Smooth muscle cell (in vitro differentiated cells): ENCODE data around the gene LGR6. TPM values are rescaled to one million over a fixed set of nuclear protein-coding genes. Genes with fewer than 3 reads are reported as not detected.

Experiments used
- DNase-seq: peaks from one replicate; lab custom pipeline; 2025; ENCODE audit not compliant: unreplicated experiment; lab: John Stamatoyannopoulos, UW
- H2AFZ ChIP-seq: fragments of 200-600 bp; sonication (generic); 2 replicates; pipeline ENCODE4 v1.6.0; 2016; ENCODE audit warnings: antibody characterized with exemption, low read depth, mild to moderate bottlenecking
- H3F3A ChIP-seq: fragments of 200-600 bp; sonication (generic); 2 replicates; pipeline ENCODE4 v1.6.0; 2017; ENCODE audit warnings: antibody characterized with exemption, low read depth
- H3K27ac ChIP-seq: fragments of 200-600 bp; sonication (generic); 2 replicates; pipeline ENCODE4 v1.5.1; 2016; ENCODE audit warnings: low read depth, mild to moderate bottlenecking
- H3K27me3 ChIP-seq: fragments of 200-600 bp; sonication (generic); 2 replicates; pipeline ENCODE4 v1.6.1; 2016; ENCODE audit warnings: low read depth, mild to moderate bottlenecking
- H3K36me3 ChIP-seq: fragments of 200-600 bp; sonication (generic); 2 replicates; pipeline ENCODE4 v1.5.1; 2016; ENCODE audit warnings: low read depth
- H3K4me1 ChIP-seq: fragments of 200-600 bp; sonication (generic); 2 replicates; pipeline ENCODE4 v1.5.1; 2016; ENCODE audit warnings: low read depth
- H3K4me2 ChIP-seq: fragments of 200-600 bp; sonication (generic); 2 replicates; pipeline ENCODE4 v1.6.0; 2016; ENCODE audit warnings: mild to moderate bottlenecking
- H3K4me3 ChIP-seq: fragments of 200-600 bp; sonication (generic); 2 replicates; pipeline ENCODE4 v1.5.1; 2016; ENCODE audit warnings: mild to moderate bottlenecking
- H3K79me2 ChIP-seq: fragments of 200-600 bp; sonication (generic); 2 replicates; pipeline ENCODE4 v1.6.0; 2016; ENCODE audit warnings: low read depth, mild to moderate bottlenecking
- H3K9ac ChIP-seq: fragments of 200-600 bp; sonication (generic); 2 replicates; pipeline ENCODE4 v1.6.0; 2016; ENCODE audit warnings: low read depth
- H3K9me3 ChIP-seq: fragments of 200-600 bp; sonication (generic); replicated peaks from 2 replicates; pipeline ENCODE4 v1.5.1; 2016; ENCODE audit warnings: low read depth
- H4K20me1 ChIP-seq: fragments of 200-600 bp; sonication (generic); 2 replicates; pipeline ENCODE4 v1.6.0; 2016; ENCODE audit warnings: low read depth
- WGBS: methylation state at CpG from one replicate; pipeline ENCODE4 v1.1.7; 2016; ENCODE audit warnings: low lambda C conversion rate; 5-methylcytosine and 5-hydroxymethylcytosine counted together
- polyA plus RNA-seq: library from polyadenylated mRNA; unstranded; fragments of >200 nt; fragmentation: Nextera tagmentation; extraction: Ambion mirVana; gene quantifications from 2 replicates; pipeline ENCODE4 v1.2.1, GENCODE V29; 2016
- total RNA-seq: library from RNA; depleted of rRNA; stranded (reverse); fragments of >200 nt; gene quantifications from 2 replicates; pipeline ENCODE4 v1.2.3, GENCODE V29; 2014
- TF ChIP-seq, protein P1 (sequence below): fragments of 200-600 bp; sonication (generic); IDR thresholded peaks from 2 replicates; pipeline ENCODE4 v1.5.1; 2017; ENCODE audit warnings: borderline replicate concordance, mild to moderate bottlenecking, antibody characterized with exemption; ENCODE audit not compliant: insufficient read depth, poor library complexity, severe bottlenecking

Gene LGR6
- total and polyA plus RNA-seq, 2 experiments from 2014 or later, result 1.8 to 2.9 TPM

DNA sequence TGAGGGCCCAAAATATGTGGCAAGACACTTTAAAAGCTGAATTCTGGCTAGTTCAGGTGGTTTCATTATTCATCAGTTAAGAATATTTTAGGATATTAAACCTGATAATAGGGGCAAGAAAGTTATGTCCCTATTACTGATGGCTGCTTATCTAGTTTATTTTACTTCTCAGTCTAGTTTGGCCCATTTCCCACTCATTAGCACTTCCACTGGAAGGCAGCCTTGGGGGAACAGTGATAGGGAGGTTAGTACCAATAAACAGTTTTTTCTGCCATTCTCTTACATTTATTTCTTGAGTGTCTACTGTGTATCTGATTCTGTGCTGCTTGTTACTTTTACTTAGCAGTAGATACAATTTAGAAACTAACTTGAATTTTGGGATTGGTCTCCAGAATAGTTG lies 163.9 kb downstream of the LGR6 start:
- DNase-seq, result no peak
- H3K9ac ChIP-seq, result no peak overlapping the region
- H3K36me3 ChIP-seq, result no peaks in the 10 kb centered on the region
- no peak overlapping the region for H3K4me2 ChIP-seq
- no peaks in the 10 kb centered on the region for H3K9me3 ChIP-seq
- peaks cover 38% of the 10 kb centered on the region for H4K20me1 ChIP-seq
- peaks cover 40% of the 10 kb centered on the region for H3K79me2 ChIP-seq
- no peaks in the 10 kb centered on the region for H3K27me3 ChIP-seq
- H3K27ac ChIP-seq, result no peak overlapping the region
- no peak overlapping the region for H2AFZ ChIP-seq
- no peaks in the 10 kb centered on the region for H3K4me1 ChIP-seq
- TF ChIP-seq, protein P1, sequence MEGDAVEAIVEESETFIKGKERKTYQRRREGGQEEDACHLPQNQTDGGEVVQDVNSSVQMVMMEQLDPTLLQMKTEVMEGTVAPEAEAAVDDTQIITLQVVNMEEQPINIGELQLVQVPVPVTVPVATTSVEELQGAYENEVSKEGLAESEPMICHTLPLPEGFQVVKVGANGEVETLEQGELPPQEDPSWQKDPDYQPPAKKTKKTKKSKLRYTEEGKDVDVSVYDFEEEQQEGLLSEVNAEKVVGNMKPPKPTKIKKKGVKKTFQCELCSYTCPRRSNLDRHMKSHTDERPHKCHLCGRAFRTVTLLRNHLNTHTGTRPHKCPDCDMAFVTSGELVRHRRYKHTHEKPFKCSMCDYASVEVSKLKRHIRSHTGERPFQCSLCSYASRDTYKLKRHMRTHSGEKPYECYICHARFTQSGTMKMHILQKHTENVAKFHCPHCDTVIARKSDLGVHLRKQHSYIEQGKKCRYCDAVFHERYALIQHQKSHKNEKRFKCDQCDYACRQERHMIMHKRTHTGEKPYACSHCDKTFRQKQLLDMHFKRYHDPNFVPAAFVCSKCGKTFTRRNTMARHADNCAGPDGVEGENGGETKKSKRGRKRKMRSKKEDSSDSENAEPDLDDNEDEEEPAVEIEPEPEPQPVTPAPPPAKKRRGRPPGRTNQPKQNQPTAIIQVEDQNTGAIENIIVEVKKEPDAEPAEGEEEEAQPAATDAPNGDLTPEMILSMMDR, result no peak
- no peak overlapping the region for H3K4me3 ChIP-seq
- H3F3A ChIP-seq, result no peaks in the 10 kb centered on the region

DNA sequence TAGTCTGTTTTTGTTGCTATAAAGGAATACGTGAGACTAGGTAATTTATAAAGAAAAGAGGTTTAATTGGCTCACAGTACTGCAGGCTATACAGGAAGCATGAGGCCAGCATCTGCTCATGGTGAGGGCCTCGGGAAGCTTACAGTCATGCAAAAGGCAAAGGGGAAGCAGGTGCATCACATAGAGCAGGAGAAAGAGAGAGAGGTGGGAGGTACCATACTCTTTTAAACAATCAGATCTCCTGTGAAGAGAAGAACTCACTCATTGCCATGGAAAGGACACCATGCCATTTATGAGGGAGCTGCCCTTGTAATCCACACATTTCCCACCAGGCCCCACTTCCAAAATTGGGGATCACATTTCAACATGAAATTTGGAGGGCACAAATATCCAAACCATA lies 167.6 kb downstream of the LGR6 start:
- no peaks in the 10 kb centered on the region for H3K4me1 ChIP-seq
- TF ChIP-seq, protein P1, result no peak
- H3K79me2 ChIP-seq, result peaks cover 42% of the 10 kb centered on the region
- no peak overlapping the region for H3K9ac ChIP-seq
- no peak overlapping the region for H3K4me3 ChIP-seq
- H3F3A ChIP-seq, result no peaks in the 10 kb centered on the region
- H4K20me1 ChIP-seq, result peaks cover 67% of the 10 kb centered on the region
- DNase-seq, result no peak
- WGBS, result 88% methylated on average over 2 of the region's 2 CpGs
- no peaks in the 10 kb centered on the region for H3K36me3 ChIP-seq
- no peaks in the 10 kb centered on the region for H3K9me3 ChIP-seq
- H2AFZ ChIP-seq, result no peak overlapping the region
- H3K4me2 ChIP-seq, result no peak overlapping the region
- H3K27ac ChIP-seq, result no peak overlapping the region
- no peaks in the 10 kb centered on the region for H3K27me3 ChIP-seq

- Histone ChIP-seq H2AFZ (no peak overlapping the region), H4K20me1 (peaks cover 70% of the 10 kb centered on the region), H3K9ac (no peak overlapping the region), H3K9me3 (no peaks in the 10 kb centered on the region), H3K4me3 (no peak overlapping the region), H3K79me2 (peaks cover 42% of the 10 kb centered on the region), H3F3A (no peaks in the 10 kb centered on the region), H3K36me3 (no peaks in the 10 kb centered on the region), H3K4me2 (no peak overlapping the region), H3K27me3 (no peaks in the 10 kb centered on the region), H3K27ac (no peak overlapping the region), H3K4me1 (no peaks in the 10 kb centered on the region)
- TF ChIP-seq, protein P1, result no peak
- no peak for DNase-seq
- WGBS, result 71% methylated on average over 3 of the region's 3 CpGs
Observed at GRCh38 chr1:202361701-202362100, 168.1 kb downstream of the LGR6 start.

DNA sequence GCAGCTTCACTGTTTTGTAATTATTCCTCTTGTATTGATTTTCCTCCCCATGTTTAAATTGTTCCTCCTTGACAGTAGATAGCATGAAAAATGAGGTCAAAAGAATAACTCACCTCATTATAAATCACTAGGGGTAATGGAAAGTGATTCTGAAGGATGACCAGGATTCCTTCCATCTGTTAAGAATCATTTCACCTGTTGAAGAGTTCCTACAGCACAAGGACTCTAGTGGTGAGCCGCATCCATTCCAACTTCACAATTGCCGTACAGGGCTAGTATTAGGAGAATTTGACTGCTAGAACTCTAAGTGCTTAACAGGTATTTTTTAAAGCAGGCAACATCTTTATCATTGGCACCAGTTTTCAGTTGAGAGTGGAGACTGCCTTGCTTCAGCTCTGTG lies 168.6 kb downstream of the LGR6 start:
- Histone ChIP-seq H3K9ac (no peak overlapping the region), H4K20me1 (peaks cover 72% of the 10 kb centered on the region), H3F3A (no peaks in the 10 kb centered on the region), H3K4me2 (no peak overlapping the region), H3K4me3 (no peak overlapping the region), H3K79me2 (peaks cover 42% of the 10 kb centered on the region), H3K9me3 (no peaks in the 10 kb centered on the region), H3K27ac (no peak overlapping the region), H3K36me3 (no peaks in the 10 kb centered on the region), H3K4me1 (no peaks in the 10 kb centered on the region), H3K27me3 (no peaks in the 10 kb centered on the region), H2AFZ (no peak overlapping the region)
- DNase-seq, result no peak
- 98% methylated on average over 2 of the region's 2 CpGs for WGBS
- TF ChIP-seq, protein P1, result no peak
